HepG2 (cell line): ENCODE data around the gene SRP68. TPM values are rescaled to one million over a fixed set of nuclear protein-coding genes. Genes with fewer than 3 reads are reported as not detected.

Experiments used
- ARHGAP35 ChIP-seq: sonication (generic); formaldehyde crosslinking; IDR thresholded peaks from 2 replicates; pipeline ENCODE4 v1.9.0; 2022; ENCODE audit warnings: mild to moderate bottlenecking, inconsistent platforms, moderate library complexity, missing genetic modification reagents, borderline replicate concordance
- ASH2L ChIP-seq: fragments of 300-600, 200-600 bp; sonication (generic); IDR thresholded peaks from 2 replicates; pipeline ENCODE4 v1.7.0; 2017; ENCODE audit warnings: low read depth, mild to moderate bottlenecking, moderate library complexity, mixed read lengths, low read length; ENCODE audit not compliant: insufficient read length
- ATF2 ChIP-seq: sonication (generic); formaldehyde crosslinking; IDR thresholded peaks from 2 replicates; pipeline ENCODE4 v1.4.0; 2020; ENCODE audit warnings: missing genetic modification reagents
- CCDC6 ChIP-seq: sonication (generic); formaldehyde crosslinking; IDR thresholded peaks from 2 replicates; pipeline ENCODE4 v1.8.1; 2022; ENCODE audit warnings: mild to moderate bottlenecking, missing genetic modification reagents, moderate library complexity
- CEBPB ChIP-seq: IDR thresholded peaks from 2 replicates; pipeline ENCODE4 v1.6.1; 2011; ENCODE audit warnings: low read depth, low read length, improper control_type of control experiment, borderline replicate concordance
- CEBPG ChIP-seq: IDR thresholded peaks from 2 replicates; pipeline ENCODE4 v1.6.1; 2016
- CTCF ChIP-seq: sonication (generic); formaldehyde crosslinking; IDR thresholded peaks from 2 replicates; pipeline ENCODE4 v1.5.0; 2020; ENCODE audit warnings: mild to moderate bottlenecking, missing genetic modification reagents, moderate library complexity
- DRAP1 ChIP-seq: IDR thresholded peaks from 2 replicates; pipeline ENCODE4 v1.6.1; 2016; ENCODE audit warnings: missing genetic modification reagents, missing compliant biosample characterization
- HDAC2 ChIP-seq: sonication (generic); formaldehyde crosslinking; IDR thresholded peaks from 2 replicates; pipeline ENCODE4 v1.4.0; 2020; ENCODE audit warnings: missing genetic modification reagents
- HNRNPUL1 ChIP-seq: fragments of 200-400 bp; formaldehyde crosslinking; IDR thresholded peaks from 2 replicates; pipeline ENCODE4 v1.6.1; 2017; ENCODE audit warnings: low read depth, mild to moderate bottlenecking, low read length, moderate library complexity
- MAZ ChIP-seq, 2 experiments: sonication (generic) in 1 of 2; formaldehyde crosslinking in 1 of 2; IDR thresholded peaks; 2 replicates each; pipeline versions ENCODE4 v1.5.0 to v1.6.1; 2012 to 2020; ENCODE audit warnings: low read depth in 2 of 2, mild to moderate bottlenecking in 2 of 2, borderline replicate concordance in 1 of 2, improper control_type of control experiment in 1 of 2, low read length in 1 of 2, missing genetic modification reagents in 1 of 2, moderate library complexity in 1 of 2
- POLR2A ChIP-seq, 2 experiments: IDR thresholded peaks; 2 replicates each; pipeline ENCODE4 v1.6.1; 2011; ENCODE audit warnings: low read depth in 2 of 2, low read length in 2 of 2, mild to moderate bottlenecking in 1 of 2, moderate library complexity in 1 of 2; ENCODE audit not compliant: insufficient read depth in 1 of 2
- SMARCC2 ChIP-seq: fragments of 450-650 bp; IDR thresholded peaks from 2 replicates; pipeline ENCODE4 v1.6.1; 2017; ENCODE audit warnings: antibody characterized with exemption, mild to moderate bottlenecking
- SMC3 ChIP-seq: IDR thresholded peaks from 2 replicates; pipeline ENCODE4 v1.6.1; 2011; ENCODE audit warnings: low read length, improper control_type of control experiment
- TFAP4 ChIP-seq: sonication (generic); IDR thresholded peaks from 2 replicates; pipeline ENCODE4 v1.6.1; 2016; ENCODE audit warnings: low read depth, borderline replicate concordance
- USF2 ChIP-seq, 2 experiments: sonication (generic) in 1 of 2; formaldehyde crosslinking in 1 of 2; IDR thresholded peaks; 2 replicates each; pipeline versions ENCODE4 v1.5.1 to v1.6.1; 2011 to 2020; ENCODE audit warnings: borderline replicate concordance in 1 of 2, low read depth in 1 of 2, low read length in 1 of 2, mild to moderate bottlenecking in 1 of 2, missing genetic modification reagents in 1 of 2, moderate library complexity in 1 of 2
- ZMAT3 ChIP-seq: sonication (generic); formaldehyde crosslinking; conservative IDR thresholded peaks from 2 replicates; pipeline ENCODE4 v1.7.0; 2021; ENCODE audit warnings: missing genetic modification reagents
- ZNF350 ChIP-seq: sonication (generic); formaldehyde crosslinking; IDR thresholded peaks from 2 replicates; pipeline ENCODE4 v1.4.0; 2020; ENCODE audit warnings: mild to moderate bottlenecking, low read depth, missing genetic modification reagents, borderline replicate concordance
- ZNF660 ChIP-seq: sonication (generic); formaldehyde crosslinking; IDR thresholded peaks from 2 replicates; pipeline ENCODE4 v1.5.1; 2020; ENCODE audit warnings: mild to moderate bottlenecking, low read depth, missing genetic modification reagents, borderline replicate concordance
- ZNF780A ChIP-seq: sonication (generic); formaldehyde crosslinking; IDR thresholded peaks from 2 replicates; pipeline ENCODE4 v1.8.0; 2022; ENCODE audit warnings: mild to moderate bottlenecking, missing genetic modification reagents, moderate library complexity
- polyA plus RNA-seq, 8 experiments: library from polyadenylated mRNA; depleted of rRNA in 3 of 8; stranded (reverse) in 7 of 8; unstranded in 1 of 8; fragments of >200 nt; fragmentation: Illumina TruSeq in 4 of 8; extraction: Trizol in 4 of 8; gene quantifications; 2 replicates each; pipeline versions ENCODE4 v1.2.1 to v1.2.3, GENCODE V29; 2011 to 2016; ENCODE audit warnings: low read depth in 4 of 8, missing spikeins in 1 of 8, mixed read lengths in 1 of 8; ENCODE audit not compliant: insufficient read depth in 1 of 8
- total RNA-seq, 5 experiments: library from RNA; depleted of rRNA; stranded (reverse); fragments of >200 nt; fragmentation: Illumina TruSeq; extraction: Trizol; gene quantifications; 2 replicates each; pipeline ENCODE4 v1.2.3, GENCODE V29; 2016; ENCODE audit warnings: low read depth in 1 of 5

Gene SRP68
- total and polyA plus RNA-seq, 2 of the 13 experiments (the other 11 are each of a cell fraction or from before 2014, with no cell fraction given) = 39.8 to 74.3 TPM

GRCh38 chr17:76000016-76000754, 72.1 kb downstream of the SRP68 start (continued):
- TF ChIP-seq ZNF780A (CRISPR knock-in tag) = no peak
- peak; percentile 92 for TF ChIP-seq CTCF
- TF ChIP-seq SMC3 = peak; percentile 19; the same call in 1 of the 2 replicates
- TF ChIP-seq SMARCC2 = no peak
- no peak for TF ChIP-seq HNRNPUL1
- TF ChIP-seq ZNF660 (CRISPR knock-in tag) = no peak
- 0 out of 2 replicates have a peak, but pooled peaks have one; percentile 9 for TF ChIP-seq CEBPG (CRISPR knock-in tag)
- no peak for TF ChIP-seq CCDC6 (CRISPR knock-in tag)
- TF ChIP-seq CEBPB = no peak
- TF ChIP-seq HDAC2 (CRISPR knock-in tag) = peak; percentile 67
- peak; percentile 57; the same call in 1 of the 2 replicates for TF ChIP-seq ZMAT3 (CRISPR knock-in tag)
- TF ChIP-seq ASH2L = peak; percentile 59
- TF ChIP-seq ATF2 (CRISPR knock-in tag) = peak; percentile 65; the same call in 1 of the 2 replicates
- TF ChIP-seq TFAP4 = peak; percentile 81; the same call in 1 of the 2 replicates
- 0 out of 2 replicates have a peak, but pooled peaks have one; percentile 51 for TF ChIP-seq ARHGAP35 (CRISPR knock-in tag)
- no peak for TF ChIP-seq USF2 (IDR thresholded peaks at IDR 0.05; ENCODE audit: low read depth, low read length)
- no peak for TF ChIP-seq USF2 (CRISPR knock-in tag; IDR thresholded peaks at IDR 0.05; ENCODE audit: borderline replicate concordance)
- TF ChIP-seq DRAP1 (CRISPR knock-in tag) = peak; percentile 10; the same call in 1 of the 2 replicates
- TF ChIP-seq POLR2A (IDR thresholded peaks at IDR 0.05; ENCODE audit: insufficient read depth in 1 of 2, low read depth in 2 of 2, low read length in 2 of 2) = no peak
- TF ChIP-seq ZNF350 (CRISPR knock-in tag) = peak; percentile 62
- 0 out of 2 replicates have a peak, but pooled peaks have one; percentile 22 for TF ChIP-seq MAZ (IDR thresholded peaks at IDR 0.05; ENCODE audit: borderline replicate concordance, low read depth, low read length)
- no peak for TF ChIP-seq MAZ (CRISPR knock-in tag; IDR thresholded peaks at IDR 0.05; ENCODE audit: low read depth)
